HCT116 (cell line): ENCODE data around the gene PRIM1.

ENCODE experiments used
- CTCF ChIP-seq, 3 experiments: fragments of 200-600 bp in 1 of 3; sonication (generic) in 1 of 3; IDR thresholded peaks in 2 of 3; conservative IDR thresholded peaks in 1 of 3; 2 replicates each; pipeline ENCODE4 v1.5.1; 2012 to 2017; ENCODE audit warnings: low read depth in 2 of 3, low read length in 2 of 3, antibody characterized with exemption in 1 of 3, borderline replicate concordance in 1 of 3, control low read depth in 1 of 3, mild to moderate bottlenecking in 1 of 3, mixed read lengths in 1 of 3, mixed run types in 1 of 3, moderate library complexity in 1 of 3; ENCODE audit not compliant: insufficient read depth in 1 of 3
- EZH2phosphoT487 ChIP-seq: fragments of 200-600 bp; IDR thresholded peaks from 2 replicates; pipeline ENCODE4 v1.6.1; 2018; ENCODE audit warnings: antibody characterized with exemption, borderline replicate concordance

- TF ChIP-seq EZH2phosphoT487 (no peak), CTCF (IDR thresholded peaks at IDR 0.05 in 2 of 3, conservative IDR thresholded peaks at IDR 0.05 in 1 of 3; ENCODE audit: borderline replicate concordance in 1 of 3, insufficient read depth in 1 of 3, low read depth in 2 of 3, low read length in 2 of 3) (no peak)
These were observed 33.2 kb upstream of the PRIM1 start for GRCh38 chr12:56785141-56785865.
